ENCODE data around the gene XPO6. TPM values are rescaled to one million over a fixed set of nuclear protein-coding genes. Genes with fewer than 3 reads are reported as not detected.

Gene XPO6
- total RNA-seq = 84.8 and 87.7 TPM in 2 replicates

- Histone ChIP-seq H3K36me3 (ENCODE audit: control insufficient read depth, insufficient read depth, low read length) (peaks cover 6% of the 10 kb centered on the region), H3K27me3 (ENCODE audit: control insufficient read depth, insufficient read depth, low read length) (no peaks in the 10 kb centered on the region), H3K4me3 (ENCODE audit: low read depth, low read length) (peak within 1 kb of the TSS; percentile 91)
- DNase-seq (ENCODE audit: low read depth) (peak; percentile 65), FAIRE-seq (no peak)
- TF ChIP-seq CTCF (IDR thresholded peaks at IDR 0.05; ENCODE audit: insufficient read depth, low read length, severe bottlenecking) = no peak
Observed at GRCh38 chr16:28211758-28212531, at the start of gene XPO6. XPO6 (minus strand) TSS chr16:28211965; CDS start chr16:28211368, 597 bp downstream.

DNA sequence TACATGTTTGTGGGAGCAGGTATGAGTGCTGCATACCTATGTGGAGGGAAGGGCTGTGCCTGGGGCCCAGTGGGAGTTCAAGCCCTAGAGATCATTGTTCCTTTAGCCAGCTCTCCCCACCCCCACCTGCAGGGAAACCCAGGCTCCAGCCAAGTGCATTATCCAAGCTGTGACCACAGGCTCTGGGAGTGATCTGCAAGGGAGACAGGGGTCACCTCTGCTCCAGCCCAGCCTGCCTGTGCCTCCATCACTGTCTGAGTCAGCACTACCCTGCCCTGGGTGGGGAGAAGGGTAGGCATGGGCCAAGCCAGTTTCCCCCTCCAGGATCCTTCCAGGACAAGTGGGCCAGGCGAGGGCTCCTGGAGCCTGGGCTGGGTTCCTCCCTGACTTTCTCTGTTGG, 48.4 kb upstream of the XPO6 start:
- TF ChIP-seq CTCF (IDR thresholded peaks at IDR 0.05; ENCODE audit: insufficient read depth, low read length, severe bottlenecking) = no peak
- H3K4me3 ChIP-seq (ENCODE audit: low read depth, low read length) = no peak overlapping the region
- FAIRE-seq = no peak
- DNase-seq (ENCODE audit: low read depth) = no peak
- H3K36me3 ChIP-seq (ENCODE audit: control insufficient read depth, insufficient read depth, low read length) = no peaks in the 10 kb centered on the region
- H3K27me3 ChIP-seq (ENCODE audit: control insufficient read depth, insufficient read depth, low read length) = peaks cover 4% of the 10 kb centered on the region

DNA sequence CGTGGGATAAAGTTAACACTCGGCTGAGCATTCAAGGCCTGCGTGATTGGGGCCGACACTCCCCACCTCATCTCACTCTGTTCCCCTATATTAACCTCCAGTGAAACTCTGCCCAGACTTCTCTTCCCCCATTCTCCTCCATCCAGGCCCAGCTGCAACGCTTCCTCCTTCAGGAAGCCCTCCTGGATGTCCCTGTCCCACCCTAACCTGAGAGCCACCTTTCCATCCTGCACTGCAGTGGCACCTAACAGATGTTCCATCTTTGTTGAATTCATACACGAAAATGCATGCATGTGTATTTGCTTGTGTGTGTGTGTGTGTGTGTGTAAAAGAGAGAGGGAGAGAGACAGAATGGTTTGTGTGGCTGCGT, 48.0 kb upstream of the XPO6 start:
- Histone ChIP-seq H3K36me3 (ENCODE audit: control insufficient read depth, insufficient read depth, low read length) (no peaks in the 10 kb centered on the region), H3K4me3 (ENCODE audit: low read depth, low read length) (no peak overlapping the region), H3K27me3 (ENCODE audit: control insufficient read depth, insufficient read depth, low read length) (peaks cover 4% of the 10 kb centered on the region)
- FAIRE-seq (no peak), DNase-seq (ENCODE audit: low read depth) (no peak)
- no peak for TF ChIP-seq CTCF (IDR thresholded peaks at IDR 0.05; ENCODE audit: insufficient read depth, low read length, severe bottlenecking)

GRCh38 chr16:28259091-28259780, 47.5 kb upstream of the XPO6 start:
- FAIRE-seq = no peak
- DNase-seq (ENCODE audit: low read depth) = no peak
- Histone ChIP-seq H3K36me3 (ENCODE audit: control insufficient read depth, insufficient read depth, low read length) (no peaks in the 10 kb centered on the region), H3K27me3 (ENCODE audit: control insufficient read depth, insufficient read depth, low read length) (peaks cover 4% of the 10 kb centered on the region), H3K4me3 (ENCODE audit: low read depth, low read length) (no peak overlapping the region)
- TF ChIP-seq CTCF (IDR thresholded peaks at IDR 0.05; ENCODE audit: insufficient read depth, low read length, severe bottlenecking) = no peak

GRCh38 chr16:28258567-28258966, 46.8 kb upstream of the XPO6 start:
- TF ChIP-seq CTCF (IDR thresholded peaks at IDR 0.05; ENCODE audit: insufficient read depth, low read length, severe bottlenecking) = no peak
- no peak for FAIRE-seq
- DNase-seq (ENCODE audit: low read depth) = no peak
- Histone ChIP-seq H3K36me3 (ENCODE audit: control insufficient read depth, insufficient read depth, low read length) (no peaks in the 10 kb centered on the region), H3K4me3 (ENCODE audit: low read depth, low read length) (no peak overlapping the region), H3K27me3 (ENCODE audit: control insufficient read depth, insufficient read depth, low read length) (peaks cover 4% of the 10 kb centered on the region)

Data from bronchial epithelial cell (primary cell).